GM18873 (cell line): ENCODE data around the gene AKAP1.

Experiments
- ATAC-seq: cut with Tn5 transposase; IDR thresholded peaks from one replicate; pipeline ENCODE4 v1.9.1; 2021; ENCODE audit warnings: mild to moderate bottlenecking, moderate library complexity, moderate number of reproducible peaks; ENCODE audit not compliant: unreplicated experiment, low FRiP score

Gene AKAP1

GRCh38 chr17:57121308-57122042 is 36.4 kb downstream of the AKAP1 start:
- ATAC-seq, result no peak

- ATAC-seq, result no peak
These were observed 39.0 kb downstream of the AKAP1 start for GRCh38 chr17:57124053-57124452.

GRCh38 chr17:57125406-57125805 is 40.4 kb downstream of the AKAP1 start:
- no peak for ATAC-seq

GRCh38 chr17:57125866-57126265 is 40.8 kb downstream of the AKAP1 start:
- ATAC-seq, result no peak

GRCh38 chr17:57130708-57131461 is 45.8 kb downstream of the AKAP1 start:
- no peak for ATAC-seq

- no peak for ATAC-seq
These were observed 47.6 kb downstream of the AKAP1 start for GRCh38 chr17:57132663-57133062.

GRCh38 chr17:57133486-57133885 is 48.4 kb downstream of the AKAP1 start:
- no peak for ATAC-seq

- ATAC-seq, result no peak
These were observed 50.2 kb downstream of the AKAP1 start for GRCh38 chr17:57135026-57135788.

- no peak for ATAC-seq
These were observed 50.8 kb downstream of the AKAP1 start for GRCh38 chr17:57135789-57136291.

- no peak for ATAC-seq
These were observed 51.3 kb downstream of the AKAP1 start for GRCh38 chr17:57136355-57136754.

GRCh38 chr17:57138030-57138911 is 53.2 kb downstream of the AKAP1 start:
- no peak for ATAC-seq

- ATAC-seq, result no peak
These were observed 54.0 kb downstream of the AKAP1 start for GRCh38 chr17:57138956-57139576.

GRCh38 chr17:57140316-57140715 is 55.3 kb downstream of the AKAP1 start:
- ATAC-seq, result no peak

- ATAC-seq, result no peak
These were observed 57.9 kb downstream of the AKAP1 start for GRCh38 chr17:57142925-57143324.

GRCh38 chr17:57143361-57143760 is 58.3 kb downstream of the AKAP1 start:
- no peak for ATAC-seq

GRCh38 chr17:57143919-57144318 is 58.9 kb downstream of the AKAP1 start:
- ATAC-seq, result no peak

GRCh38 chr17:57144567-57144966 is 59.5 kb downstream of the AKAP1 start:
- no peak for ATAC-seq

- no peak for ATAC-seq
These were observed 60.3 kb downstream of the AKAP1 start for GRCh38 chr17:57145347-57145746.

GRCh38 chr17:57146273-57146672 is 61.2 kb downstream of the AKAP1 start:
- no peak for ATAC-seq

- ATAC-seq, result no peak
These were observed 66.8 kb downstream of the AKAP1 start for GRCh38 chr17:57151798-57152197.
